HPDE6-E6E7 (cell line): ENCODE data around the gene KCNA5.

ENCODE experiments used
- DNase-seq: peaks from one replicate; pipeline ENCODE4 v3.0.0; 2011; ENCODE audit warnings: missing footprints; ENCODE audit errors: extremely low spot score

The KCNA5 gene

DNA sequence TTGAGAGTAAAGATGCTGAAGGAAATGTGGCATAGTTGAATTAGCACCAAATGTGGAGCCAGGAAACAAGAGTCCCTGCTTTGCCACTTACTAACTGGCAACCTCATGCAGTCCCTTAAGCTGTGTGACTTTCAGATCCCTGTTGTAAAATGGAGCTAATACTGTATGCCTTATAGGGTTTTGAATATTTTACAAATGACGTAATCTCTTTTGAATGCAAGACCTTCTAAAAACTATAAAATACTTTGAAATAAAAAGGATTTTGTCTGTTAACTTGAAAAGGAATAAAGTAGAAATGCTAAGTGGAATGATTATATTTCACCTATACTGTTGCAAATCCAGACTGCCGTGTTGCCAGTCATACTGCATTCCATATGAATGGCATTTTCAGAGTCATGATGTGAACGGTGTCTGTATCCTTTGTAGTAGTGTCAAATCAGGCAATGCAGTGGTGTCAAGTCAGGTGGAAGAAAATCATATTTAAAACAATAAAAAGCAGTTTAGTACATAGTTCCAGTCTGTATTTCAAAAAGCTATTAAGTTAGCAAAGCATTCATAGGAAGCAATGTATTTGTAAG is 21.3 kb downstream of the KCNA5 start:
- DNase-seq: no peak

DNA sequence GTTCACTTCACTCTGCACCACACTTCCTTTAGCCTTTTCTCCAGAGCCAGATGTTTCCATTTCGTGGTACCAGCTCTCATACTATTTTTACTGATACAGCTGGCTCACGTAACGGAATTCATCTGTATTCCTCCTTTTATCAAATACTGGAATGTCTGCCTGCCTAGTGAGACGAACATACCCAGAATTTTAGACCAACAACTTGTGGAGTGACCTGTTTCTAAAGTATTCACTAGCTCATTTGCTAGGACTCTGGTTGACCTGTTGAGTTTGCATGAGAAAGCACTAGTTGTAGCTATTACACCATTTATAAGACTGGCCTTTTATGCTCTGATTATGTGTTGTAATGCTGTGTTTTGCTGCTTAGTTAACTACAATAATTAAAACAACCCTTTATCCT is 22.6 kb downstream of the KCNA5 start:
- no peak for DNase-seq

DNA sequence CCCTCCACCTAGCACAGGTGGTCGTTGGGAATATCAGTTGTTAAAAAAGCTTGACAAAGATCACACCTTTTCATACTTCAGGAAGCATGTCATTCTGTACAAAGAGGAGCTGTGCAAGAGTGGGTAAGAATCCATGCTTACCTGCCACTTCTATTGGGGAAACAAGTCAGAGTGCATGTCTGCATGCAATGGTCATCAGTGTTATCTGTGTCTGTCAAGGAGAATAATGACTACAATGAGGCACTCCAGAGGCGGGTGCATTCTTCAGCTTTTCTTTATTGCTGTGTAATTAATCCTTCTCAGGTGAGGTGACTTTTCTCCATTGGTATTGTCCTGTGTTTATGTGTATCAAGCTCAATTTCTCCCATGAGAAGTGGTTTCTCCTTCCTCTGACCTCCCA is 24.4 kb downstream of the KCNA5 start:
- DNase-seq: no peak

DNA sequence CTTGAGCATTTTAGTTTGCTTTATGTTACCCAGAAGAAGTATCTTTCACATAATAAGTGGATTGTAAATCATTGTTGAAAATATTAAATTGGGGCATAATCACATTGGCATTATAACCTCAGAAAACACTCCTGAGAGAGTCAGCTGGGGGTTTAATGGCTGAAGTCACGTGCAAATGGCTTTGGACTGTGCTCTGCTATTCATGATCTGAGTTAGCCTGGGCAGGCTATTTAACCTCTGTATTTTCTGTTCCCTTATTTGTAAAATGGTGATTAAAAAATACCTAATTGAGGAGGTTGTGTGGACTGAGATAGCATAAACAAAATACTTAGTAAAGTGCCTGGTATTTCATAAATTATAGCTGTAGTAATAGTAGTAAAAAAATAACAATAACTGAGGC is 24.9 kb downstream of the KCNA5 start:
- no peak for DNase-seq

DNA sequence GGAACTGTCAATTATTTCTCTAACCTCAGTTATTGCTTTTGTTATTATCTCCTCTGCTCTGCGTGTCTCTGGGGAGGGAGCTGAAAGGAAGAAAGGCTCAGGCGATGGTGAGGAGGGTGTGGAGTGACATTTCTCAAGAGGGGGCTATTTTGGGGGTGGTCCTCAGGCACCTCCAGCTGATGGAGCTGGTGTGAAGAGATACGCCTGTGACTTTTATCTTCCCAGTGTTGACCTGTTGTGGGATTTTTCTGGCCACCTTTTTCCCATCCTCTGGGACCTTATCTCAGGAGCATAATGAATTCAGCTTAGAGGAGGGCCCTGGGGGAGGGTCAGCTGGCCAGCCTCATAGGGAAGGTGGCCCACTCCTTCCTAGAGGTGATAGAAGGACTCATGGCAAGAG is 26.4 kb downstream of the KCNA5 start:
- DNase-seq: no peak

DNA sequence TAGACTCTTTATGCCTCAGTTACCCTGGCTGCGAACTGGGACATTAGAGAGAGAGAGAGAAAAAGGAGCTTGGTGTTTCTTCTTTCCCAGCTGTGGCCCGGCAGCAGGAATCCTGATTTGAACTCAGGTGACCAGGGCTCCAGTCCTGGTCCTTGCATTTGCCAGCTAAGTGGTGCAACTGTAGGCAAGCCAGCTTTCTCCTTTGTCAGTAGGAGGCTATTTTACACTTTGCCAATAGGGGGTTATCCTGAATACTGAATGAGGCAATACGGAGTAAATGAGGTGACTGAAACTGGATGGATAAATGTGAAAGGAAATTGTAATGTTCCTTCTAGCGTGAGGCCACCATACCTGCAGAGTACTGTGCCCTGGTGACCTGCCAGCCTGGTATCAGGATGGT is 27.8 kb downstream of the KCNA5 start:
- no peak for DNase-seq

DNA sequence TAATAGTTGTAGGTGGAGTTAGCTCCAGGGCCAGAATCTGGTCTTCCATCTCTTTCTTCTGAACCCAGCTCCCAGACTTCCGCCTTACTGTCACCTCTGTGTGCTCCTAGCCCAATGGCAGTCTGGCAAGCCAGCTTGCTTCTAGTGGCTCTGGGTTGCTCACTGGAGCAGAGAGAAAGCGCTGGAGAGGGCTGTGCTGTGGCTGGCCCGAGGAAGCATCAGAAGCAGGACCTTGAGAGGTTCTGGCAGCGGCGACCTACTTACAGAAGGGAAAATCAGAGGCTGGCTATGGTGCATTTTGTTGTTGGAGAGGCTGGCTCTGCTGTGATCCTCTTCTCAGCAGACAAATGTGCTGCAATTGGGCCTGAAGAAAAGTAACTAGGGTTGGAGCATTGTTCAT is 28.6 kb downstream of the KCNA5 start:
- no peak for DNase-seq

DNA sequence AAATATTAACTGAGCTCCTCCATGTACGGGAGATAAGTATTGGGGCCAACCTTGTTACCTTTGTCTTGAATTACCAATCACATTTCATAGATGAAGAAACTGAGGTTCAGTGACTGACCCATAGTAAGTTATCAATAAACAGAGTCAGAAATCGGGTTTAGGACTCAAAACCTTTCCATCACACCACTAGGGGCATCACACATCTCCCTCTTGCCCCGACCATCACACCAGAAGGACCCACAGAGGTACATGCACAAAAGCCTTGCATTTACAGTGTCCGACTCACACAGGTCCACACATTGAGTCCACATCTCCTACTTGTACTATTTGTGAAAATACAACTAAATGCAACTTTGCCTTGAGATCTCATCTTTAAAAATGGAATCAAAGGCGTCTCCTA is 29.4 kb downstream of the KCNA5 start:
- no peak for DNase-seq

DNA sequence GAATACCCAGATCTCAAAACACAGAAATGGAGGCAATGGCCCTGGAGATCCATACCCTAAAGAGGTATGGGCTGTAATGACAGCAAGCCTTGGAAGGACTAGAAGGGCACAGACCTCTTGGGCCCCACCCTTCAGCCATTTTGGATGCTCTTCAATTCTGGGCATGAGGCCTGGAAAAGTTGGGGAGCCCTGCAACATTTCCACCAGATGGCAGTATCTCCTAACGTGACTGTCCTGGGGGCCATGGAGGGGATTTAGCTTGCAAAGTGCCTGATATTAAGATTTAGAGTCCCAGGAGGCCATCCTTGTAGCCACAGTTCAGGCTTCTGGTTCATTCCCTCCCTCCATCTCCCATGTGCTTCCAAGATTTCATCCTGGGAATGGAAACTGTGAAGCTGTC is 30.2 kb downstream of the KCNA5 start:
- DNase-seq: no peak

DNA sequence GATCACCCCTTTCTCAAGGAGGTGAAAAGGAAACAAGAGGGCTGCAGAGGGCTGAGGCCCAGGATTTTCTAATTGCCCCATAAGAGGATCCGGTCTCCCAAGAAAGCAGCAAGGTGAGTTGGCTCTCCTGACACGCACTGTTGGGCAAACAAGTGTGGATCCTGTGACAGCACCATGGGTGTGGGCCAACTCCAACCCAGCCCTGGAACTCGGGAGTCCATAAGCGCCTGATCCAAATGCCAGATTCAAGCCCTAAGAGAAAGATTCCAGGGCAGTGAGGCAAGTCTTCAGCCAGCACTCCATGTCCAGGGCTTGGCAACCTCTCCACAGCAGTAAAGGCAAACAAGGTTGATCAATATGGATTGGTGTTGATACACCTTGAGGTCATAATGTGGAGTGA is 33.1 kb downstream of the KCNA5 start:
- DNase-seq: no peak

DNA sequence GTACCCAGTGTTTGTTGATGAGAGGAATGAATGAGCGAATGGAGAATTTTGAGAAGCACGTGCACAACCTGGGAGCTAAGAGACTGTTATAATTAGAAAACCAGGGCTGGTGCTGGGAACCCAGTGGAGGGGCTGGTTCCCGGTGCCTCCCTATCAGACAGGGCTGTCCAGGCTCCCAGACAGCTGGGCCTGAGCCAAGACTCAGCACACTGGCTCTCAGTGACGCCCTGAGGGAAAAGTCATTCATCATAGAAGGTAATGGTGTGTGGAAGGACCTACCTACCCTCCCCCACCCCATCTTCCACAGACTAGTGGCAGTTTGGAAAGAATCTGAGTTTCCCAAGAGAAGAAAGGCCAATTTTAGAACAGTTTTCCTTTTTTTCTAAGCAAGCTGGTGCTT is 34.7 kb downstream of the KCNA5 start:
- DNase-seq: no peak

DNA sequence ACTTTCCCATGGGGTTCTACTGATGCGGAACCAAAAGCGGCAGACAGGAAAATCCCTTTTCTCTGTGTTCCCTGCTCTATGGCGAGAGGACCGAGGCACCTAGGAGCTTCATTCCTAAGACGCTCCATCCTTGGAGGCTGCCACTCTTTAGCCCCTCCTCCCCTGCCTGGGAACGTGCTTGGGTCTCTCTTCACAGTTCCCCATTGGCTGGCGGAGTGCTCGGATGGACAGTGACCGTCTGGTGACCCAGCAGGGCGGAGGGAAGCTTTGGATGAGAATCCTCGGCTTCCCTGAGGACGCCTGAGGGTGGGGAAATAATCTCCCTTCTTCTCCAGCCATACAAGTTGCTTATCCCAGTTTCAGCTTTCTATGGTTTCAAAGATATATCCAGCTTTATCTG is 37.3 kb downstream of the KCNA5 start:
- no peak for DNase-seq

DNA sequence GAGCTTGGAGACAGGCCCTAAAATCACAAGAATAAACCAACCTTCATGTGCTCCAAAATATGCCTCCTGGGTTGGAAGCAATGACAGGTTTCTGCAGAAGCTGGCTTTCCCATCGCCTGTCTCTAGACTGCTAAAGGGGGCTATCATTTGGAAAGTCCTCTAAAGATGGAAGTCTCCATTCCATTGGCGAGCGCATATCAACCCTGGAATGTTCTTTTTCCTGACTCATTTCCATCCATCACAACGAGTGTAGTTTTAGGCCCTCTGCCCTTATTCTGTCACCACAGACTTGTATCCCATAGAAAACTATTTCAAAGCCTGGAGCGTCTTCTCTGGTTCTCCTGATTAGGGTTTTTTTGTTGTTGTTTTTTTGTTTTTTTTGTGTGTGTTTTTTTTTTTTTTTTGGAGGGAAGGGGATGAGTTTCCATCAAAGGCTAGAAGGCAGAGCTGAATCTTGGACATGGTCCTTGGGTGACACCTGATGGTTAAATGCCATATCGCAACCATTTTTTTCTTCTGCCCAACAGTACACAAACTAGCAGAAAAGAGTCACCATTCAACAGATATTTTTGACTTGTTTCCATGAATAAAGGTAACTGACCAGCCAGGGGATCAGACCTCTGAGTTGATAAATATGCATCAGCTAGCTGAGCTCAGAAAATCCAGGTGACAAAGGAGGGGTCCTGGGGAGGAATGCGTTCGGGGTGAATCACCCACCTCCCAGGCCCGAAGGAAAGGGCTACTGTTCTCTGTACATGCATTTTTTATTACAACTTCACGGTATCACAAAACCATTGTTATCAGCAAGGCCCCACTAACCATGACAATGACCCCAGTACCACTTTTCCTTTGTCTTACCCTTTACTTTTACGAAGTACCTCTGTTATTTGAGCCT is 40.5 kb downstream of the KCNA5 start:
- peak; percentile 27 for DNase-seq

DNA sequence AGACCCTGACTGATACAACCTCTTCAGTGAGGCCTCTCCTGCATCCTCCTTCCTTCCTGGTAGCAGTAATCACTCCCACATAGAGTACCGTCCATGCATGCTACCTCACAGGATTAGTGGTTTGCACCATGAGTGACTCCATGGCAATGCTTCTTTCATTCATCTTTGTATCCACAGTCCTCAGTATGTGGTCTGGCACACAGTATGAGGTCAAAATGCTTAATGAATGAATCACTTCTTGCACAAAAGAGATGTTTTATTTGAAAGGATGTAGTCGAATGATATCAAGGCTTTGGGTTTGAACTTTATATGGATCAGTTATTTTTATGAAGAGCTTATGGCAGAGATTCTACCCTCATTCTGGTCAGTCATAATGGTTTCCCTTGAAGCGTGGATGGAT is 42.2 kb downstream of the KCNA5 start:
- DNase-seq: no peak

DNA sequence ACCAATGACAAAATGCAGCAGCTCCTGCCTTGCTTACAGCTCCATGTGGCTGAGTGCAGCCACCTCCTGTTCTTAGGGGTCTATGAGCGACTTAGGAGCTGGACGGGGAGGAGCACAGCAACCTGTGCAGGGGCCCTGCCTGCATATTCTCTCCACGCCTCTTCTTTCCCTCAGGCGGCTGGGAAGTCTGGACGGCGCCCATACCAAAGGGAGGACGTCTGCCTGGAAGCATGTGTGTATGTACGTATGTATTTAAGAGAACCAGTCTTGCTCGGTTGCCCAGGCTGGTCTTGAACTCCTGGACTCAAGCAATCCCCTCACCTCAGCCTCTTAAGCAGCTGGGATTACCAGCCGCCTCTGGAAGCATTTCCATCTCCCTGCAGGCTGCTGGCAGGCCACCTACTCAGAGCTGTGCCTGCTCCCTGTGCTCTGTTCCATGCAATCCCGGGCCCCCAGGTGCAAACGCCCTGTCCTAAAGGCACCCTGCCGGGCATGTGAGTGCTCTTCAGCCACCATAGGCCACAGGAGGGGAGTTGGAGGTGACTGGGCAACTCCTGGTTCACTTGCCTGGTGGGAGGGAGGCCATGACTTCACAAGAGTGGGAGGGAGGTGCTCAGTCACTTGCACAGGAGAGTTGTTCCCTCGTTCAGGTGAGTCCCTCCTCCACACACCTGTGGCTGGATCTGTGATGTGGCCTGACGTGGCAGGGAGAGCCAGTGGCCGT is 44.3 kb downstream of the KCNA5 start:
- DNase-seq: no peak

DNA sequence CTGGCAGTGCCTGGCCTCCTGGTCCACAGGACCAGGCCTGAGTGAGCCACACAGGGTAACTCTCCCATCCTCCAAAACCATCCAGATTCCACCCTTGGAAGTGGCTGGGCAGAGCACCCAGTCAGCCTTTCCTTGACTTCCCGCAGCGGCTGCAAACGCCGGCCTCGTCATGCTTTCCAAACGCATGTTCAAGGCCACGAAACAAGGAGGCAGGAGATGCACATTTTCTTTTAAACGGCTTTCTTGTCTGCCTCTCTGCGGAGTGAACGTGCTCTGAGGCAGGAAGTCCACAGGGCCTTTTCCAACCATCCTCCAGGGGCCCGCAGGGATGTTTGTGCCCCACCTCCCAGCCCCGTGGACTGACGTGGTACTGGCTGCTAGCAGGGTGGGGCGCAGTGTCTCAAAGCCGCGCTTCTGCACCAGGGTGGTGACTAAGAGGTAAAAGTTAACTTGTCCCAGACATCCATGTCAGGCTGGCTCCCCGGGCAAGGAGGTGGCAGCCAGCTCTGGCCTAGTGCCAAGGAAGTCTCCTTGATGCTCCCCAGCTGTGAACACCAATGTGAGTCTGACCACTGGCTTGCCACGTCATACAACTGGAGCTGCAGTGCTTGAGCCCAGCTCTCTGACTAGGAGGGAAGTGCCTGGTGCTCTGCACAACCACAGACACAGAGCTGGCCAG is 45.0 kb downstream of the KCNA5 start:
- no peak for DNase-seq

DNA sequence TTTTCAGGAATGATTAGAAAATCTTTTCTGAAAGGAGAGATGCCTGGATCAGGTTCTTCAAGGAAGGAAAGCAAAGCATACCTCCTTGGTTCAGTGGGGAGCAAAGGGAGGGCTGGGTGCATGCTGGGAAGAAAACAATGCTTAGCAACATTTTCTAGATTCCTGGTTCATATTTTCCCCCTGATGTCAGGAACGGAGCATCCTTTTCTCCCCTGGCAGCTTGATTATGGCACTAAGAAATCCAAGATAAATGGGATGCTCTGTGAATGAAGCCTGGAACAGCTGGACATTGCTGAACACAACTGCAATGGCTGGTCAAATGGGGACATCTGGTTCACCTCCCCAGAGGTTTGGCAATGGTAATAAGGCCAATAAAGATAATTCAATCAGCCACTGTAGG is 50.9 kb downstream of the KCNA5 start:
- no peak for DNase-seq

DNA sequence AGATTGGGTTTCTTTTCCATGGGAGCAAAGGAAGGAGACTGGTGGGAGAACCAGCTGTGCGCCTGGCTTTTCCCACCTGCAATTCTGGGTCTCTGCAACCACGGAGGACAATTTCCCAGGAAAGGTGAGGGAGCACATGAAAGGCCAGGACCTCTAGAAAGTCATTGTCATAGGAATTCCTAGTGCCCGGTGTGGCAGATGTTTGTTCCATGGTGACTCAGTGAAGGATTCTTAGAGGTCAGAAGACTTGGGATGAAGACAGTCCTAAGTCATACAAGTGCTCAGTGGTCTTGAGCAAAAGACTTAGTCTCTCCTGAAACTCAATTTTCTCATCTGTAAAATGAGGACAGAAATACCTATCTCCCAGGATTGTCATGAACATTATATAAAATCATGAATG is 51.3 kb downstream of the KCNA5 start:
- no peak for DNase-seq
